UCSD-AML1 (cell line): ENCODE measurements around the gene ERGIC2.
"Not testable (repeated sequence)": the region's sequence is repeated elsewhere in the genome, so short reads cannot be mapped to it uniquely, and the experiment has no call there.

Source experiments
- DNase-seq: peaks from one replicate; lab custom pipeline; 2025; ENCODE audit not compliant: unreplicated experiment; lab: John Stamatoyannopoulos, UW

Gene ERGIC2

GRCh38 chr12:29304388-29304787 is 76.6 kb downstream of the ERGIC2 start:
- no peak for DNase-seq

DNA sequence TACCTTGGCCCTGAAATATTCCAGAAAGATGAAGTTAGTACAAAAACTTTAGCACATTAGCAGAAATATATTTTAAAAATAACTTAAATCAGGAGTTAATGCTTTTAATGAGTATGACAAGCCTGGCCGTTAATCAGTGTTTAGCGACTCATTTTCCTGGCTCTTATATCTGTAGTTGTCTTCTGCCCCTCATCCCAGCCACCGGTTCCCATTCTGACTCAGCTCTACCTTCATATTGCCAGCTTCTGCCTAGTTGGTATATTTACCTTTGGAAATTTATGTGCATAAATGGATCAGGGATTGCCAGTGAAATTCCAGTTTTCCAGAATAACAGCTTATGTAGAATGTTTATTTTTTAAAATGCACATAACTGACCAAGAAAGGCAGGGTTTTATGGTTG is 79.9 kb downstream of the ERGIC2 start:
- DNase-seq: no peak

GRCh38 chr12:29299633-29300032 is 81.3 kb downstream of the ERGIC2 start:
- no peak for DNase-seq

- DNase-seq: no peak
Observed at GRCh38 chr12:29291226-29291625, 89.7 kb downstream of the ERGIC2 start.

DNA sequence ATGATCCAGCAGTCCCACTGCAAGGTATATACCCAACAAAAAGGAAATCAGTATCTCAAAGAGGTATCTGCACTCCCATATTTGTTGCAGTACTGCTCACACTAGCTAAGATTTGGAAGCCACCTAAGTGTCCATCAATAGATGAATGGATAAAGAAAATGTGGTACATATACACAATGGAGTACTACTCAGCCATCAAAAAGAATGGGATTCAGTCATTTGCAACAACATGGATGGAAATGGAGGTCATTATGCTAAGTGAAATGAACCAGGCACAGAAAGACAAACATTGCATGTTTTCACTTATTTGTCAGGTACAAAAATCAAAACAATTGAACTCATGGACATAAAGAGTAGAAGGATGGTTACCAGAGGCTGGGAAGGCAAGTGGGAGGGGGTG is 90.5 kb downstream of the ERGIC2 start:
- DNase-seq: not testable (repeated sequence)

- no peak for DNase-seq
Observed at GRCh38 chr12:29288031-29288430, 92.9 kb downstream of the ERGIC2 start.

- no peak for DNase-seq
Observed at GRCh38 chr12:29287622-29288021, 93.3 kb downstream of the ERGIC2 start.
